HL-60 (cell line): ENCODE results near the gene AMELY.
"Not testable (repeated sequence)": the region's sequence is repeated elsewhere in the genome, so short reads cannot be mapped to it uniquely, and the experiment has no call there.

Source experiments
- DNase-seq, 2 experiments: peaks; one replicate each; pipeline ENCODE4 v3.0.0-alpha.2; 2010 to 2020; ENCODE audit warnings: low read depth in 1 of 2, low spot score in 1 of 2
- H3K27ac ChIP-seq: fragments of 250-450 bp; sonication (Bioruptor Pico); replicated peaks from 2 replicates; pipeline ENCODE4 v1.5.1; 2020; ENCODE audit warnings: mild to moderate bottlenecking, moderate library complexity
- H3K27me3 ChIP-seq: fragments of 250-450 bp; sonication (Bioruptor Pico); 2 replicates; pipeline ENCODE4 v1.5.1; 2021; ENCODE audit warnings: mild to moderate bottlenecking, moderate library complexity; ENCODE audit not compliant: insufficient read depth, poor library complexity, severe bottlenecking
- H3K4me3 ChIP-seq: replicated peaks from 2 replicates; pipeline ENCODE4 v1.5.1; 2011; ENCODE audit warnings: mild to moderate bottlenecking, control low read depth, low read length; ENCODE audit not compliant: insufficient read depth
- GABPA ChIP-seq: IDR thresholded peaks from 2 replicates; pipeline ENCODE4 v1.6.1; 2012; ENCODE audit warnings: low read depth
- POLR2AphosphoS5 ChIP-seq: IDR thresholded peaks from 2 replicates; pipeline ENCODE4 v1.6.1; 2012; ENCODE audit warnings: low read depth
- REST ChIP-seq: IDR thresholded peaks from 2 replicates; pipeline ENCODE4 v1.6.1; 2012; ENCODE audit warnings: low read depth; ENCODE audit not compliant: insufficient replicate concordance
- SPI1 ChIP-seq: IDR thresholded peaks from 2 replicates; pipeline ENCODE4 v1.6.1; 2012; ENCODE audit warnings: low read depth, mild to moderate bottlenecking, borderline replicate concordance
- TF ChIP-seq, protein P1 (sequence below): IDR thresholded peaks from one replicate; pipeline ENCODE4 v1.5.1; 2011; ENCODE audit warnings: low read length, control low read depth, inconsistent platforms; ENCODE audit not compliant: insufficient read depth

AMELY gene

GRCh38 chrY:6907591-6907990, 4.0 kb downstream of the AMELY start:
- H3K27me3 ChIP-seq: no peaks in the 10 kb centered on the region
- TF ChIP-seq POLR2AphosphoS5 (no peak), SPI1 (no peak), REST (no peak)
- TF ChIP-seq, protein P1, sequence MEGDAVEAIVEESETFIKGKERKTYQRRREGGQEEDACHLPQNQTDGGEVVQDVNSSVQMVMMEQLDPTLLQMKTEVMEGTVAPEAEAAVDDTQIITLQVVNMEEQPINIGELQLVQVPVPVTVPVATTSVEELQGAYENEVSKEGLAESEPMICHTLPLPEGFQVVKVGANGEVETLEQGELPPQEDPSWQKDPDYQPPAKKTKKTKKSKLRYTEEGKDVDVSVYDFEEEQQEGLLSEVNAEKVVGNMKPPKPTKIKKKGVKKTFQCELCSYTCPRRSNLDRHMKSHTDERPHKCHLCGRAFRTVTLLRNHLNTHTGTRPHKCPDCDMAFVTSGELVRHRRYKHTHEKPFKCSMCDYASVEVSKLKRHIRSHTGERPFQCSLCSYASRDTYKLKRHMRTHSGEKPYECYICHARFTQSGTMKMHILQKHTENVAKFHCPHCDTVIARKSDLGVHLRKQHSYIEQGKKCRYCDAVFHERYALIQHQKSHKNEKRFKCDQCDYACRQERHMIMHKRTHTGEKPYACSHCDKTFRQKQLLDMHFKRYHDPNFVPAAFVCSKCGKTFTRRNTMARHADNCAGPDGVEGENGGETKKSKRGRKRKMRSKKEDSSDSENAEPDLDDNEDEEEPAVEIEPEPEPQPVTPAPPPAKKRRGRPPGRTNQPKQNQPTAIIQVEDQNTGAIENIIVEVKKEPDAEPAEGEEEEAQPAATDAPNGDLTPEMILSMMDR: no peak
- H3K4me3 ChIP-seq: no peak overlapping the region
- DNase-seq: no peak
- H3K27ac ChIP-seq: no peak overlapping the region

- DNase-seq, H3K4me3 ChIP-seq, H3K27me3 ChIP-seq, H3K27ac ChIP-seq: not testable (repeated sequence)
Observed at GRCh38 chrY:6902116-6902515, 9.4 kb downstream of the AMELY start.

DNA sequence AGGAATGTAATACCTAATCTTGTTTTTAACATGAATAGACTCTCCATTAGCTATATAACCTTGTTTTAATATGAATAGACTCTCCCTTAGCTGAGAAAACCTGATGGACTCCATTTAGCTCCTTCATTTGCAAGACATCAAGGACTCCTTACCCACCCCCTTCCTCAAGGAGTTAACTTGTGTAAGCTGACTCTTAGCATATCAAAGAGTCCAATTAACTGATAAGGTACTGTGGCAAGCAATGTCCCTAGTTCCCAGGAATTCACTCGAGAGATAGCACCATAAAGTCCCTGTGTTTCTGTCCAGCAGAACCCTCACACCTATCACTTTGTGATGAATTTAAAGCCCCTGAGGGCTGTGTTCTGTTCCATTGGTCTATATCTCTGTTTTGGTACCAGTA, 16.3 kb downstream of the AMELY start:
- no peak for DNase-seq
- no peak overlapping the region for H3K27ac ChIP-seq
- TF ChIP-seq SPI1: no peak
- H3K4me3 ChIP-seq: no peak overlapping the region
- H3K27me3 ChIP-seq: no peaks in the 10 kb centered on the region

GRCh38 chrY:6894496-6894895, 17.1 kb downstream of the AMELY start:
- H3K27me3 ChIP-seq: no peaks in the 10 kb centered on the region
- TF ChIP-seq GABPA: no peak
- TF ChIP-seq, protein P1: no peak
- no peak for TF ChIP-seq SPI1
- no peak for TF ChIP-seq POLR2AphosphoS5
- no peak for TF ChIP-seq REST

DNA sequence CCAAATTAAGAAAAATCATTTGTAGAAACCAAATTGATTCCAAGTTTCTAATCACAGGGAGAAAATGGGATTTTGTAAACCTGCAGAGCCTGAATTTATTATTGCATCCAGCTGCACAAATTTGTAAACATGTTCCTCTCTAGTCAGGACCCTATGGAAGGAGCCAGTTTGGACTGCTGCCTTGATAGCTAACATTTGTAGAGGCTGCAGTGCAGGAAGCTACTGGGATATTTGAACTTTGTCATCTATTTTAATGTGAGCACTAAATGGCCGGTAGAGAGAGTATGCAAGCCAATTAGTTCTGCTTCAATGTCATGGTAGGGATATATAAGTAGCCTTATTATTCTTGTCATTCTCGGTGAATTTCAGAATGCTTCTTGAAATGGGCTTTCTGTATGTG, 62.2 kb downstream of the AMELY start:
- H3K27me3 ChIP-seq: no peaks in the 10 kb centered on the region
- H3K27ac ChIP-seq: no peak overlapping the region
- TF ChIP-seq REST: no peak
- no peak for DNase-seq
- no peak overlapping the region for H3K4me3 ChIP-seq

More at GRCh38 chrY:6894496-6894895, 17.1 kb downstream of the AMELY start:
- no peak overlapping the region for H3K27ac ChIP-seq
- DNase-seq: no peak
- H3K4me3 ChIP-seq: no peak overlapping the region

GRCh38 chrY:6842650-6843049, 68.9 kb downstream of the AMELY start:
- not testable (repeated sequence) for H3K27me3 ChIP-seq, DNase-seq, H3K27ac ChIP-seq

More at GRCh38 chrY:6842650-6843049, 68.9 kb downstream of the AMELY start:
- not testable (repeated sequence) for H3K4me3 ChIP-seq
